GM12878 (cell line): ENCODE data around the gene GMDS. TPM values are rescaled to one million over a fixed set of nuclear protein-coding genes. Genes with fewer than 3 reads are reported as not detected.

Source experiments
- ATAC-seq: fragments of 200-7000 bp; cut with Tn5 transposase; 3 replicates; pipeline ENCODE4 v1.9.1; 2020; ENCODE audit warnings: mild to moderate bottlenecking, moderate library complexity
- BruUV-seq: library from RNA; stranded (reverse); fragments of 400-500 nt; replicated peaks from 2 replicates; lab custom pipeline; 2021; lab: Mats Ljungman, UMichigan
- CTCF ChIA-PET: fragments of 300-600 bp; sonication (Branson Sonifier 250); formaldehyde crosslinking; extraction: SDS; loops from one replicate; lab custom pipeline; 2021; ENCODE audit warnings: inconsistent platforms; lab: Yijun Ruan, JAX
- POLR2A ChIA-PET: fragments of 350-600 bp; formaldehyde crosslinking; extraction: SDS; loops from one replicate; lab custom pipeline; 2021; ENCODE audit warnings: inconsistent platforms; lab: Charles Lee
- RAD21 ChIA-PET: fragments of 300-600 bp; sonication (Branson Sonifier 250); formaldehyde crosslinking; loops from one replicate; lab custom pipeline; 2023; ENCODE audit warnings: antibody characterized with exemption; ENCODE audit not compliant: unreplicated experiment; lab: Charles Lee
- SMC1A ChIA-PET: fragments of 300-600 bp; sonication (Branson Sonifier 250); formaldehyde crosslinking; loops from one replicate; lab custom pipeline; 2023; ENCODE audit not compliant: unreplicated experiment, uncharacterized antibody; lab: Charles Lee
- DNase-seq: peaks from one replicate; pipeline ENCODE4 v3.0.0-alpha.2; 2011; ENCODE audit warnings: low read depth, low spot score
- FAIRE-seq: peaks from 3 replicates; lab custom pipeline; 2011; peaks lifted over from hg19 to GRCh38; lab: Jason Lieb, UNC
- H2AFZ ChIP-seq: 2 replicates; pipeline ENCODE4 v1.6.0; 2011; ENCODE audit warnings: low read depth, low read length, control low read depth; ENCODE audit not compliant: control insufficient read depth
- H3K27ac ChIP-seq: 2 replicates; pipeline ENCODE4 v1.5.1; 2011; ENCODE audit warnings: control low read depth; ENCODE audit not compliant: control insufficient read depth, insufficient read depth
- H3K27me3 ChIP-seq, 2 experiments: replicated peaks in 1 of 2; 2 replicates each; pipeline versions ENCODE4 v1.6.0 to v1.6.1; 2011; ENCODE audit warnings: low read length in 1 of 2; ENCODE audit not compliant: control insufficient read depth in 2 of 2, insufficient read depth in 2 of 2
- H3K36me3 ChIP-seq, 2 experiments: 2 replicates each; pipeline ENCODE4 v1.5.1; 2011; ENCODE audit warnings: low read length in 1 of 2; ENCODE audit not compliant: control insufficient read depth in 2 of 2, insufficient read depth in 2 of 2
- H3K4me1 ChIP-seq: 2 replicates; pipeline ENCODE4 v1.6.1; 2011; ENCODE audit warnings: mild to moderate bottlenecking, low read length, moderate library complexity, mixed read lengths; ENCODE audit not compliant: control insufficient read depth, insufficient read depth
- H3K4me2 ChIP-seq: 2 replicates; pipeline ENCODE4 v1.6.0; 2011; ENCODE audit warnings: control low read depth; ENCODE audit not compliant: control insufficient read depth, insufficient read depth
- H3K4me3 ChIP-seq: fragments of 200-600 bp; sonication (generic); 2 replicates; pipeline ENCODE4 v1.5.1; 2016
- H3K79me2 ChIP-seq: 2 replicates; pipeline ENCODE4 v1.6.0; 2011; ENCODE audit warnings: low read length; ENCODE audit not compliant: control insufficient read depth, insufficient read depth
- H3K9ac ChIP-seq: 2 replicates; pipeline ENCODE4 v1.8.0; 2011; ENCODE audit warnings: low read length, control low read depth, mixed read lengths; ENCODE audit not compliant: control insufficient read depth, insufficient read depth
- H3K9me3 ChIP-seq: replicated peaks from 3 replicates; pipeline ENCODE4 v1.5.1; 2011; ENCODE audit warnings: mild to moderate bottlenecking, low read length; ENCODE audit not compliant: control insufficient read depth, insufficient read depth
- H4K20me1 ChIP-seq: 2 replicates; pipeline ENCODE4 v1.6.0; 2011; ENCODE audit not compliant: control insufficient read depth, insufficient read depth
- CBX3 ChIP-seq: fragments of 200-600 bp; sonication (generic); IDR thresholded peaks from 2 replicates; pipeline ENCODE4 v1.6.1; 2016; ENCODE audit warnings: low read depth, borderline replicate concordance
- FOXK2 ChIP-seq: fragments of 450-650 bp; IDR thresholded peaks from 2 replicates; pipeline ENCODE4 v1.6.1; 2017; ENCODE audit warnings: mild to moderate bottlenecking, moderate library complexity
- HDGF ChIP-seq: fragments of 450-650 bp; IDR thresholded peaks from 2 replicates; pipeline ENCODE4 v1.6.1; 2016; ENCODE audit warnings: antibody characterized with exemption
- NR2F1 ChIP-seq: fragments of 450-650 bp; conservative IDR thresholded peaks from 2 replicates; pipeline ENCODE4 v1.6.1; 2017; ENCODE audit warnings: mild to moderate bottlenecking
- NRF1 ChIP-seq: conservative IDR thresholded peaks from 2 replicates; pipeline ENCODE4 v1.6.1; 2011; ENCODE audit warnings: mild to moderate bottlenecking, low read depth, low read length, improper control_type of control experiment
- PBX3 ChIP-seq: IDR thresholded peaks from 2 replicates; pipeline ENCODE4 v1.6.1; 2011; ENCODE audit warnings: mild to moderate bottlenecking, low read depth, low read length, moderate library complexity; ENCODE audit not compliant: insufficient replicate concordance
- POLR2AphosphoS2 ChIP-seq: IDR thresholded peaks from 2 replicates; pipeline ENCODE4 v1.6.1; 2011; ENCODE audit warnings: low read depth, mild to moderate bottlenecking, low read length, improper control_type of control experiment, moderate library complexity
- RAD21 ChIP-seq: IDR thresholded peaks from 2 replicates; pipeline ENCODE4 v1.6.1; 2011; ENCODE audit warnings: mild to moderate bottlenecking, low read depth, low read length, moderate library complexity; ENCODE audit not compliant: insufficient read depth
- SRF ChIP-seq, 2 experiments: IDR thresholded peaks; 2 replicates each; pipeline ENCODE4 v1.6.1; 2011; ENCODE audit warnings: low read depth in 2 of 2, low read length in 2 of 2, mild to moderate bottlenecking in 1 of 2, moderate library complexity in 1 of 2
- SUZ12 ChIP-seq: fragments of 200-600 bp; sonication (generic); IDR thresholded peaks from one replicate; pipeline ENCODE4 v1.6.1; 2018; ENCODE audit warnings: antibody characterized with exemption, mild to moderate bottlenecking; ENCODE audit not compliant: unreplicated experiment
- USF2 ChIP-seq: IDR thresholded peaks from 2 replicates; pipeline ENCODE4 v1.6.1; 2011; ENCODE audit warnings: low read depth, low read length, improper control_type of control experiment, borderline replicate concordance
- YBX1 ChIP-seq: fragments of 450-650 bp; IDR thresholded peaks from 2 replicates; pipeline ENCODE4 v1.6.1; 2016; ENCODE audit warnings: antibody characterized with exemption
- WGBS: methylation state at CpG from one replicate; pipeline ENCODE4 v1.1.6; 2016; ENCODE audit warnings: low lambda C conversion rate; ENCODE audit not compliant: insufficient replicate concordance, insufficient coverage; ENCODE audit errors: missing lambda C conversion rate; 5-methylcytosine and 5-hydroxymethylcytosine counted together
- in situ Hi-C: fragments of 300-500 bp; cut with MboI; formaldehyde crosslinking; loops from 9 replicates; pipeline ENCODE4 v1.14.3; 2018; ENCODE audit warnings: mixed read lengths
- intact Hi-C: fragments of 100-400 bp; cut with micrococcal nuclease; formaldehyde crosslinking; loops from one replicate; pipeline ENCODE4 v1.14.2; 2022; ENCODE audit not compliant: unreplicated experiment
- polyA plus RNA-seq, 11 experiments: library from polyadenylated mRNA; depleted of rRNA in 4 of 11; unstranded in 6 of 11; stranded (reverse) in 5 of 11; fragments of >200 nt; fragmentation: Nextera tagmentation in 4 of 11; fragmentation: Illumina TruSeq in 1 of 11; extraction: Ambion mirVana in 4 of 11; extraction: Trizol in 1 of 11; gene quantifications; 1 replicate in 1 of 11; 2 replicates in 10 of 11; pipeline versions ENCODE4 v1.2.1 to v1.2.3, GENCODE V29; 2011 to 2016; ENCODE audit warnings: inconsistent platforms in 2 of 11, missing spikeins in 2 of 11, low read depth in 1 of 11
- total RNA-seq, 4 experiments: library from RNA; depleted of rRNA in 3 of 4; stranded (reverse); fragments of >200 nt in 3 of 4; fragmentation: Illumina TruSeq in 1 of 4; extraction: Trizol in 1 of 4; gene quantifications; 2 replicates each; pipeline versions ENCODE4 v1.2.1 to v1.2.3, GENCODE V29; 2013 to 2021
- TF ChIP-seq, protein P1 (sequence below): fragments of 450-650 bp; formaldehyde crosslinking; IDR thresholded peaks from 2 replicates; pipeline ENCODE4 v1.4.0; 2020; ENCODE audit warnings: mild to moderate bottlenecking, moderate library complexity
- TF ChIP-seq, protein P2 (sequence below): fragments of 450-650 bp; IDR thresholded peaks from 2 replicates; pipeline ENCODE4 v1.6.1; 2017; ENCODE audit warnings: antibody characterized with exemption, mild to moderate bottlenecking, moderate library complexity

Gene GMDS
- total and polyA plus RNA-seq, 10 of the 15 experiments (the other 5 are each of a cell fraction or from before 2014, with no cell fraction given): 0.61 to 53.8 (median 29.3) TPM

- H2AFZ ChIP-seq: no peak overlapping the region
- no peak overlapping the region for H3K9ac ChIP-seq
- WGBS: 74% methylated on average over 1 of the region's 1 CpG
- H3K4me3 ChIP-seq: no peak overlapping the region
- ChIA-PET RAD21 (interaction anchor here (1.3 kb wide), 1 partner anchor 8 kb away, joined by 3 read pairs; no protein-coding TSS in a partner anchor), CTCF (interaction anchor here (1.0 kb wide), 1 partner anchor 17 kb away, joined by 3 read pairs; no protein-coding TSS in a partner anchor), SMC1A (no interaction called here), POLR2A (interaction anchor here (0.6 kb wide), 1 partner anchor 253 kb away, joined by 3 read pairs; no protein-coding TSS in a partner anchor)
- intact Hi-C loops: no loop called here
- no peaks in the 10 kb centered on the region; the same call in 2 of the 3 replicates for H3K9me3 ChIP-seq
- no peaks in the 10 kb centered on the region for H3K4me1 ChIP-seq
- no peak overlapping the region for H3K27ac ChIP-seq
- no peak overlapping the region for H3K4me2 ChIP-seq
- no peaks in the 10 kb centered on the region for H4K20me1 ChIP-seq
- in situ Hi-C loops: no loop called here
- FAIRE-seq: no peak
- H3K79me2 ChIP-seq: no peaks in the 10 kb centered on the region
- TF ChIP-seq FOXK2 (no peak), NRF1 (no peak), HDGF (no peak), SRF (IDR thresholded peaks at IDR 0.05; ENCODE audit: low read depth in 2 of 2, low read length in 2 of 2) (no peak), NR2F1 (no peak), YBX1 (no peak), SUZ12 (no peak), POLR2AphosphoS2 (no peak), CBX3 (no peak), PBX3 (no peak), USF2 (no peak), RAD21 (no peak)
- TF ChIP-seq, protein P1, sequence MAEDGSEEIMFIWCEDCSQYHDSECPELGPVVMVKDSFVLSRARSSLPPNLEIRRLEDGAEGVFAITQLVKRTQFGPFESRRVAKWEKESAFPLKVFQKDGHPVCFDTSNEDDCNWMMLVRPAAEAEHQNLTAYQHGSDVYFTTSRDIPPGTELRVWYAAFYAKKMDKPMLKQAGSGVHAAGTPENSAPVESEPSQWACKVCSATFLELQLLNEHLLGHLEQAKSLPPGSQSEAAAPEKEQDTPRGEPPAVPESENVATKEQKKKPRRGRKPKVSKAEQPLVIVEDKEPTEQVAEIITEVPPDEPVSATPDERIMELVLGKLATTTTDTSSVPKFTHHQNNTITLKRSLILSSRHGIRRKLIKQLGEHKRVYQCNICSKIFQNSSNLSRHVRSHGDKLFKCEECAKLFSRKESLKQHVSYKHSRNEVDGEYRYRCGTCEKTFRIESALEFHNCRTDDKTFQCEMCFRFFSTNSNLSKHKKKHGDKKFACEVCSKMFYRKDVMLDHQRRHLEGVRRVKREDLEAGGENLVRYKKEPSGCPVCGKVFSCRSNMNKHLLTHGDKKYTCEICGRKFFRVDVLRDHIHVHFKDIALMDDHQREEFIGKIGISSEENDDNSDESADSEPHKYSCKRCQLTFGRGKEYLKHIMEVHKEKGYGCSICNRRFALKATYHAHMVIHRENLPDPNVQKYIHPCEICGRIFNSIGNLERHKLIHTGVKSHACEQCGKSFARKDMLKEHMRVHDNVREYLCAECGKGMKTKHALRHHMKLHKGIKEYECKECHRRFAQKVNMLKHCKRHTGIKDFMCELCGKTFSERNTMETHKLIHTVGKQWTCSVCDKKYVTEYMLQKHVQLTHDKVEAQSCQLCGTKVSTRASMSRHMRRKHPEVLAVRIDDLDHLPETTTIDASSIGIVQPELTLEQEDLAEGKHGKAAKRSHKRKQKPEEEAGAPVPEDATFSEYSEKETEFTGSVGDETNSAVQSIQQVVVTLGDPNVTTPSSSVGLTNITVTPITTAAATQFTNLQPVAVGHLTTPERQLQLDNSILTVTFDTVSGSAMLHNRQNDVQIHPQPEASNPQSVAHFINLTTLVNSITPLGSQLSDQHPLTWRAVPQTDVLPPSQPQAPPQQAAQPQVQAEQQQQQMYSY (CRISPR knock-in tag): no peak
- TF ChIP-seq, protein P2, sequence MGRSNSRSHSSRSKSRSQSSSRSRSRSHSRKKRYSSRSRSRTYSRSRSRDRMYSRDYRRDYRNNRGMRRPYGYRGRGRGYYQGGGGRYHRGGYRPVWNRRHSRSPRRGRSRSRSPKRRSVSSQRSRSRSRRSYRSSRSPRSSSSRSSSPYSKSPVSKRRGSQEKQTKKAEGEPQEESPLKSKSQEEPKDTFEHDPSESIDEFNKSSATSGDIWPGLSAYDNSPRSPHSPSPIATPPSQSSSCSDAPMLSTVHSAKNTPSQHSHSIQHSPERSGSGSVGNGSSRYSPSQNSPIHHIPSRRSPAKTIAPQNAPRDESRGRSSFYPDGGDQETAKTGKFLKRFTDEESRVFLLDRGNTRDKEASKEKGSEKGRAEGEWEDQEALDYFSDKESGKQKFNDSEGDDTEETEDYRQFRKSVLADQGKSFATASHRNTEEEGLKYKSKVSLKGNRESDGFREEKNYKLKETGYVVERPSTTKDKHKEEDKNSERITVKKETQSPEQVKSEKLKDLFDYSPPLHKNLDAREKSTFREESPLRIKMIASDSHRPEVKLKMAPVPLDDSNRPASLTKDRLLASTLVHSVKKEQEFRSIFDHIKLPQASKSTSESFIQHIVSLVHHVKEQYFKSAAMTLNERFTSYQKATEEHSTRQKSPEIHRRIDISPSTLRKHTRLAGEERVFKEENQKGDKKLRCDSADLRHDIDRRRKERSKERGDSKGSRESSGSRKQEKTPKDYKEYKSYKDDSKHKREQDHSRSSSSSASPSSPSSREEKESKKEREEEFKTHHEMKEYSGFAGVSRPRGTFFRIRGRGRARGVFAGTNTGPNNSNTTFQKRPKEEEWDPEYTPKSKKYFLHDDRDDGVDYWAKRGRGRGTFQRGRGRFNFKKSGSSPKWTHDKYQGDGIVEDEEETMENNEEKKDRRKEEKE: no peak
- no peaks in the 10 kb centered on the region for H3K27me3 ChIP-seq
- no TSS peak for BruUV-seq
- H3K36me3 ChIP-seq: no peaks in the 10 kb centered on the region; a peak in 1 of 4 replicates
- ATAC-seq: no peak
- DNase-seq: no peak
Observed at GRCh38 chr6:1986454-1987243, 258.8 kb downstream of the GMDS start.
